GOT3 (cell line): ENCODE measurements around the gene TMEM221.

ENCODE experiments used
- DNase-seq: peaks from one replicate; lab custom pipeline; 2025; ENCODE audit warnings: mixed read lengths; lab: John Stamatoyannopoulos, UW

TMEM221 gene

GRCh38 chr19:17471410-17472125 lies 23.1 kb upstream of the TMEM221 start:
- DNase-seq: no peak

GRCh38 chr19:17470068-17470841 lies 21.8 kb upstream of the TMEM221 start, which contains the start of gene SLC27A1:
TSS of gene SLC27A1 (plus strand) at chr19:17470524. CDS start at chr19:17470541, 17 bp downstream.
- peak; percentile 93 for DNase-seq

- peak; percentile 93 for DNase-seq
Measured at GRCh38 chr19:17469481-17470067, 21.1 kb upstream of the TMEM221 start.

- no peak for DNase-seq
Measured at GRCh38 chr19:17469092-17469480, 20.6 kb upstream of the TMEM221 start.

- DNase-seq: no peak
Measured at GRCh38 chr19:17468302-17469091, 20.0 kb upstream of the TMEM221 start.

- DNase-seq: no peak
Measured at GRCh38 chr19:17467471-17468301, 19.2 kb upstream of the TMEM221 start.

- no peak for DNase-seq
Measured at GRCh38 chr19:17466487-17466850, 18.0 kb upstream of the TMEM221 start.

- no peak for DNase-seq
Measured at GRCh38 chr19:17460372-17461230, 12.1 kb upstream of the TMEM221 start, which contains the start of gene NXNL1. TSS of gene NXNL1 (minus strand) at chr19:17460926. CDS start at chr19:17460869, 57 bp downstream.

GRCh38 chr19:17458970-17459369 lies 10.5 kb upstream of the TMEM221 start:
- DNase-seq: no peak

- DNase-seq: no peak
Measured at GRCh38 chr19:17457616-17458015, 9.1 kb upstream of the TMEM221 start.

- no peak for DNase-seq
Measured at GRCh38 chr19:17456127-17456526, 7.7 kb upstream of the TMEM221 start.

GRCh38 chr19:17455308-17456123 lies 7.0 kb upstream of the TMEM221 start:
- no peak for DNase-seq

- no peak for DNase-seq
Measured at GRCh38 chr19:17454576-17455071, 6.2 kb upstream of the TMEM221 start.

GRCh38 chr19:17451820-17452219 lies 3.4 kb upstream of the TMEM221 start:
- no peak for DNase-seq

GRCh38 chr19:17450264-17451075 lies 2.0 kb upstream of the TMEM221 start:
- no peak for DNase-seq

- DNase-seq: no peak
Measured at GRCh38 chr19:17447704-17448130, 751 bp downstream of the TMEM221 start.

- no peak for DNase-seq
Measured at GRCh38 chr19:17445526-17446165, 2.8 kb downstream of the TMEM221 start.
